ENCODE measurements around the gene DNAL1.

Gene DNAL1

GRCh38 chr14:73748858-73749357 lies 104.1 kb downstream of the DNAL1 start:
- CTCF ChIA-PET = interaction anchor here (1.7 kb wide), 1 partner anchor 10 kb away, joined by 8 read pairs; no protein-coding TSS in a partner anchor
- Histone ChIP-seq H3K4me3 (ENCODE audit: low read depth, low read length) (no peak overlapping the region), H3K27ac (ENCODE audit: extremely low read depth, low read depth, low read length) (no peak overlapping the region), H3K4me1 (ENCODE audit: control insufficient read depth, insufficient read depth, low read length) (peaks cover 20% of the 10 kb centered on the region), H3K9me3 (ENCODE audit: control insufficient read depth, insufficient read depth, low read depth, low read length) (no peaks in the 10 kb centered on the region), H3K36me3 (ENCODE audit: control insufficient read depth in 2 of 2, insufficient read depth in 1 of 2, low read length in 2 of 2) (no peaks in the 10 kb centered on the region)
- POLR2A ChIA-PET = interaction anchor here (1.8 kb wide), 1 partner anchor 11 kb away, joined by 5 read pairs; a partner anchor contains a TSS
- no peak for TF ChIP-seq ZNF596 (tag by site-specific recombination; IDR thresholded peaks at IDR 0.05)
- TF ChIP-seq ZNF169 (tag by site-specific recombination; IDR thresholded peaks at IDR 0.05) = no peak
- no peak for TF ChIP-seq KLF1 (tag by site-specific recombination; IDR thresholded peaks at IDR 0.05)
- TF ChIP-seq ZNF473 (tag by site-specific recombination; IDR thresholded peaks at IDR 0.05) = no peak
- TF ChIP-seq ZFHX2 (tag by site-specific recombination; conservative IDR thresholded peaks at IDR 0.05) = no peak
- TF ChIP-seq SP3 (tag by site-specific recombination; IDR thresholded peaks at IDR 0.05) = no peak
- TF ChIP-seq ZNF26 (tag by site-specific recombination; IDR thresholded peaks at IDR 0.05) = no peak
- TF ChIP-seq ZNF449 (tag by site-specific recombination; IDR thresholded peaks at IDR 0.05) = no peak
- TF ChIP-seq PBX3 (CRISPR knock-in tag; IDR thresholded peaks at IDR 0.05) = no peak
- TF ChIP-seq ATF2 (tag by site-specific recombination; IDR thresholded peaks at IDR 0.05; ENCODE audit: low read depth) = no peak
- no peak for TF ChIP-seq ZNF266 (tag by site-specific recombination; IDR thresholded peaks at IDR 0.05; ENCODE audit: low read depth)
- no peak for TF ChIP-seq ZBTB17 (tag by site-specific recombination; IDR thresholded peaks at IDR 0.05)
- no peak for TF ChIP-seq ZSCAN16 (tag by site-specific recombination; IDR thresholded peaks at IDR 0.05)
- no peak for TF ChIP-seq ZNF560 (tag by site-specific recombination; IDR thresholded peaks at IDR 0.05; ENCODE audit: borderline replicate concordance)
- no peak for TF ChIP-seq ZNF544 (tag by site-specific recombination; IDR thresholded peaks at IDR 0.05)
- TF ChIP-seq ZNF510 (tag by site-specific recombination; IDR thresholded peaks at IDR 0.05; ENCODE audit: insufficient replicate concordance) = no peak
- TF ChIP-seq ZNF843 (tag by site-specific recombination; IDR thresholded peaks at IDR 0.05) = no peak

GRCh38 chr14:73749706-73750530 lies 105.1 kb downstream of the DNAL1 start:
- Histone ChIP-seq H3K4me1 (ENCODE audit: control insufficient read depth, insufficient read depth, low read length) (peaks cover 19% of the 10 kb centered on the region), H3K9me3 (ENCODE audit: control insufficient read depth, insufficient read depth, low read depth, low read length) (no peaks in the 10 kb centered on the region), H3K27ac (ENCODE audit: extremely low read depth, low read depth, low read length) (no peak overlapping the region), H3K4me3 (ENCODE audit: low read depth, low read length) (no peak overlapping the region), H3K36me3 (ENCODE audit: control insufficient read depth in 2 of 2, insufficient read depth in 1 of 2, low read length in 2 of 2) (no peaks in the 10 kb centered on the region)
- TF ChIP-seq ZSCAN30 (tag by site-specific recombination; IDR thresholded peaks at IDR 0.05) (no peak), ZBTB17 (tag by site-specific recombination; IDR thresholded peaks at IDR 0.05) (peak; percentile 58)
- POLR2A ChIA-PET = interaction anchor here (1.2 to 1.8 kb wide), 3 partner anchors 10 to 37 kb away, joined by 3 to 5 read pairs (median 5); a partner anchor contains a TSS
- CTCF ChIA-PET = interaction anchor here (0.8 to 1.7 kb wide), 2 partner anchors 9 to 21 kb away, joined by 3 to 8 read pairs; no protein-coding TSS in a partner anchor

Data from HEK293 (cell line).